Osteocyte (in vitro differentiated cells): Measurements from ENCODE around the gene DEAF1. TPM values are rescaled to one million over a fixed set of nuclear protein-coding genes. Genes with fewer than 3 reads are reported as not detected.
A peak's percentile ranks its signal among the peaks of the same experiment; 100 is the strongest.
"Not testable (repeated sequence)": the region's sequence is repeated elsewhere in the genome, so short reads cannot be mapped to it uniquely, and the experiment has no call there.

Source experiments
- DNase-seq: peaks from one replicate; pipeline ENCODE4 v3.0.0; 2021; ENCODE audit warnings: mixed read lengths; ENCODE audit not compliant: unreplicated experiment; ENCODE audit errors: extremely low spot score
- H3K27ac Mint-ChIP-seq: one replicate; pipeline ENCODE4 v1.8.0; 2021; ENCODE audit warnings: mild to moderate bottlenecking, mixed read lengths; ENCODE audit not compliant: unreplicated experiment
- H3K27me3 Mint-ChIP-seq: one replicate; pipeline ENCODE4 v1.8.0; 2021; ENCODE audit warnings: mixed read lengths; ENCODE audit not compliant: unreplicated experiment
- H3K36me3 Mint-ChIP-seq: one replicate; pipeline ENCODE4 v1.8.0; 2021; ENCODE audit warnings: mixed read lengths; ENCODE audit not compliant: unreplicated experiment
- H3K4me1 Mint-ChIP-seq: one replicate; pipeline ENCODE4 v1.8.0; 2021; ENCODE audit warnings: mixed read lengths; ENCODE audit not compliant: unreplicated experiment
- H3K4me3 Mint-ChIP-seq: one replicate; pipeline ENCODE4 v1.8.0; 2021; ENCODE audit warnings: mild to moderate bottlenecking, moderate library complexity, mixed read lengths; ENCODE audit not compliant: unreplicated experiment
- H3K9me3 Mint-ChIP-seq: one replicate; pipeline ENCODE4 v1.8.0; 2021; ENCODE audit warnings: mixed read lengths; ENCODE audit not compliant: unreplicated experiment
- total RNA-seq: library from RNA; stranded (reverse); gene quantifications from 2 replicates; pipeline ENCODE4 v1.2.1, GENCODE V29; 2021
- TF ChIP-seq, protein P1 (sequence below): fragments of 200-600 bp; sonication (generic); IDR thresholded peaks from 2 replicates; pipeline ENCODE4 v1.5.0; 2021; ENCODE audit warnings: antibody characterized with exemption, mild to moderate bottlenecking, moderate library complexity

Gene DEAF1
- total RNA-seq, 1 donor from 2014 or later = 113 TPM

DNA sequence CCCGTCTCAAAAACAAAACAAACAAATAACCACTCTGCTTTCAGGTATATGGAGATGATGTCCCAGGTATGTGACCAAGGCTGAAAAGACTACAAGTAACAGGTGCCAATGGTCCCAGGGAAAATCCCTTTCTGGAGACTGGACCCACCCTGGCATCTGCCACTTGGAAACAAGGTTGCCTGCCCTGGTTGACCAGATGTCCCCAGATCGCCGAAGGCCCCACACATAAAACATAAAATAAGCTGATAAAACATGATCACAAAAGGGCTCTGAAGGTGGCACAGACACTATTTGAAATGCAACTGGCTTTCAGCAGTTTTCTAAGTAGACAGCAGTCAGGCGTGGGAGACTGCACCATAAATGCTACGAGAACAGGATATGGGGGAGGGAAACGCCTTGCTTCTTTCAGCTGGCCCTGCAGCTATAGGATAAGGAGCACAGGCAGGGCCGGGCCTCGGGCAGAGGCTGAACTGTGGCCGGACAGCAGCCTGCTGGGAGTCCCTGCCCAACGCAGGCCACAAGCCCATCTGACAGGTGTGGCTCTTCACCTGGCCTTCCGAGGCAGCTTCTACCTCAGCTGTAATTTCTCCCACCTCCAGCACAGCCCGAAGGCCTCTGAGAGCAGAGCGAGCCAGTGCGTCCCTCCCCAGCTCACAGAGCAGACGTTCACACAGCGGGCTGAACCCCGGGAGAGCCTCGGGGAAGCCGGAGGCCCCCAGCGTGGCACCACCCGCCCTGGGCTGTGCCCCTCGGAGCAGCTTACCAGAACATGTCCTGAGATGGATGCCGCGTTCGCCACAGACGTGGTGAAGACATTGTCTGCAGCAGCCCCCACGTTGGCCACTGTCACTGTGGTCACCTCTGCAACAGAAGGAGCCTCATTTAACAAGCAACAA is 4.0 kb downstream of the DEAF1 start:
- H3K27me3 Mint-ChIP-seq = no peaks in the 10 kb centered on the region
- DNase-seq = no peak
- TF ChIP-seq, protein P1, sequence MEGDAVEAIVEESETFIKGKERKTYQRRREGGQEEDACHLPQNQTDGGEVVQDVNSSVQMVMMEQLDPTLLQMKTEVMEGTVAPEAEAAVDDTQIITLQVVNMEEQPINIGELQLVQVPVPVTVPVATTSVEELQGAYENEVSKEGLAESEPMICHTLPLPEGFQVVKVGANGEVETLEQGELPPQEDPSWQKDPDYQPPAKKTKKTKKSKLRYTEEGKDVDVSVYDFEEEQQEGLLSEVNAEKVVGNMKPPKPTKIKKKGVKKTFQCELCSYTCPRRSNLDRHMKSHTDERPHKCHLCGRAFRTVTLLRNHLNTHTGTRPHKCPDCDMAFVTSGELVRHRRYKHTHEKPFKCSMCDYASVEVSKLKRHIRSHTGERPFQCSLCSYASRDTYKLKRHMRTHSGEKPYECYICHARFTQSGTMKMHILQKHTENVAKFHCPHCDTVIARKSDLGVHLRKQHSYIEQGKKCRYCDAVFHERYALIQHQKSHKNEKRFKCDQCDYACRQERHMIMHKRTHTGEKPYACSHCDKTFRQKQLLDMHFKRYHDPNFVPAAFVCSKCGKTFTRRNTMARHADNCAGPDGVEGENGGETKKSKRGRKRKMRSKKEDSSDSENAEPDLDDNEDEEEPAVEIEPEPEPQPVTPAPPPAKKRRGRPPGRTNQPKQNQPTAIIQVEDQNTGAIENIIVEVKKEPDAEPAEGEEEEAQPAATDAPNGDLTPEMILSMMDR = no peak
- H3K4me3 Mint-ChIP-seq = no peak overlapping the region
- no peaks in the 10 kb centered on the region for H3K9me3 Mint-ChIP-seq
- peak overlapping the region; percentile 83 for H3K27ac Mint-ChIP-seq
- peaks cover 52% of the 10 kb centered on the region for H3K4me1 Mint-ChIP-seq
- peaks cover 21% of the 10 kb centered on the region for H3K36me3 Mint-ChIP-seq

GRCh38 chr11:690244-690643 is 4.8 kb downstream of the DEAF1 start:
- not testable (repeated sequence) for DNase-seq, H3K27me3 Mint-ChIP-seq, H3K9me3 Mint-ChIP-seq, H3K4me3 Mint-ChIP-seq
- H3K4me1 Mint-ChIP-seq = peaks cover 52% of the 10 kb centered on the region
- peak overlapping the region; percentile 83 for H3K27ac Mint-ChIP-seq
- peaks cover 21% of the 10 kb centered on the region for H3K36me3 Mint-ChIP-seq

GRCh38 chr11:689625-690024 is 5.4 kb downstream of the DEAF1 start:
- no peak for DNase-seq
- TF ChIP-seq, protein P1 = no peak
- Mint-ChIP-seq H3K4me1 (peaks cover 52% of the 10 kb centered on the region), H3K27me3 (no peaks in the 10 kb centered on the region), H3K9me3 (no peaks in the 10 kb centered on the region), H3K27ac (peak overlapping the region; percentile 95), H3K4me3 (peak overlapping the region; percentile 55), H3K36me3 (peaks cover 23% of the 10 kb centered on the region)

GRCh38 chr11:688681-689080 is 6.3 kb downstream of the DEAF1 start:
- no peaks in the 10 kb centered on the region for H3K9me3 Mint-ChIP-seq
- peaks cover 47% of the 10 kb centered on the region for H3K4me1 Mint-ChIP-seq
- H3K27me3 Mint-ChIP-seq = no peaks in the 10 kb centered on the region
- H3K4me3 Mint-ChIP-seq = no peak overlapping the region
- TF ChIP-seq, protein P1 = no peak
- H3K36me3 Mint-ChIP-seq = peaks cover 31% of the 10 kb centered on the region
- H3K27ac Mint-ChIP-seq = peak overlapping the region; percentile 95
- no peak for DNase-seq

DNA sequence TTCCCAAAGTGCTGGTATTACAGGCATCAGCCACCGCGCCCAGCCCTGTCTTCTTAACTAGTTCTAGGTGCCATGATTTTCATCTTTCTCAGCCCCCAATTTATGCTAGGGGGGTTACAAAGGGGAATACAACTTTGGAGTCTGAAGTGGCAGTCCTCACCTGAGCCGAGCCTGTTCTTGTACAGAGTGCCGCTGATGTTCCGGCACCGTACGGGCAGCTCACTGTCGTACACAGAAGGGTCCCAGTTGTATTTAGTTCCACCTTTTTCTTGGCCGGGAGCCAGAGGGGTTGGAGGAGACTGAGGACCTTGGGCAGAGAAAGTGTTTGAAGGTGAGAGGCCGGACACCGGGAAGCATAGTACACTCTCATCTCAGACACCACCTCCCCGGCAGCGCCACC is 7.3 kb downstream of the DEAF1 start:
- no peaks in the 10 kb centered on the region for H3K9me3 Mint-ChIP-seq
- TF ChIP-seq, protein P1 = no peak
- peaks cover 38% of the 10 kb centered on the region for H3K36me3 Mint-ChIP-seq
- no peaks in the 10 kb centered on the region for H3K27me3 Mint-ChIP-seq
- peaks cover 38% of the 10 kb centered on the region for H3K4me1 Mint-ChIP-seq
- DNase-seq = no peak
- H3K4me3 Mint-ChIP-seq = no peak overlapping the region
- no peak overlapping the region for H3K27ac Mint-ChIP-seq
